Hepatocyte (in vitro differentiated cells): Measurements from ENCODE around the gene BLACAT1.

Source experiments
- CTCF ChIP-seq: fragments of 200-600 bp; sonication (generic); IDR thresholded peaks from 2 replicates; pipeline ENCODE4 v1.5.1; 2016; ENCODE audit warnings: antibody characterized with exemption, mild to moderate bottlenecking; ENCODE audit not compliant: poor library complexity
- EZH2phosphoT487 ChIP-seq: fragments of 200-600 bp; sonication (generic); IDR thresholded peaks from one replicate; pipeline ENCODE4 v1.6.1; 2018; ENCODE audit warnings: antibody characterized with exemption, mild to moderate bottlenecking, low read depth, moderate library complexity; ENCODE audit not compliant: unreplicated experiment, severe bottlenecking

GRCh38 chr1:205473475-205473874 lies 17.6 kb upstream of the BLACAT1 start:
- TF ChIP-seq EZH2phosphoT487, result no peak
- TF ChIP-seq CTCF, result no peak
